Activated CD4-positive, alpha-beta T cell treated with anti-CD3 and anti-CD28 coated beads for 1 hour (primary cell): ENCODE measurements around the gene GRK2.

Source experiments
- DNase-seq: peaks from one replicate; pipeline ENCODE4 v3.0.0-alpha.2; 2020

GRK2 gene

DNA sequence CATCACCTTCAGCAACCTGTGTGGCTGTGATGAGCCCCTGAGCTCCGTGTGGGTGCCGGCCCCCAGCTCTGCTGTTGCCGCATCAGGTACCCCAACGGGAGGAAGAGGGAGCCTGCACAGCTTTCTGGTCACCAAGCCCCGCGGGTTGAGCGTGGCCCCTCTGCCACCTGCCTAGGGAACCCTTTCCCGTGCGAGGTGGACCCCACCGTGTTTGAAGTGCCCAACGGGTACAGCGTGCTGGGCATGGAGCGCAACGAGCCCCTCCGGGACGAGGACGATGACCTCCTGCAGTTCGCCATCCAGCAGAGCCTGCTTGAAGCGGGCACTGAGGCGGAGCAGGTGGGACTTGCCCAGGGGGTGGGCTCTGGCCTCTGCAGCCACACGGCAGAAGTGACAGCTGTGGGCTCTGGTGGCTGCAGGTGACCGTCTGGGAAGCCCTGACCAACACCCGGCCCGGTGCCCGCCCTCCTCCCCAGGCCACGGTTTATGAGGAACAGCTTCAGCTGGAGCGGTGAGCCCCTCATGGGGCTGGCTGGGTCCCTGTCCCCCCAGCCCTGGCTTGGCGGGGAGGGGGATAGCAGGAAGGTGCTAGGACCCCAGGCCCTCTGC, 35.1 kb downstream of the GRK2 start:
- no peak for DNase-seq

DNA sequence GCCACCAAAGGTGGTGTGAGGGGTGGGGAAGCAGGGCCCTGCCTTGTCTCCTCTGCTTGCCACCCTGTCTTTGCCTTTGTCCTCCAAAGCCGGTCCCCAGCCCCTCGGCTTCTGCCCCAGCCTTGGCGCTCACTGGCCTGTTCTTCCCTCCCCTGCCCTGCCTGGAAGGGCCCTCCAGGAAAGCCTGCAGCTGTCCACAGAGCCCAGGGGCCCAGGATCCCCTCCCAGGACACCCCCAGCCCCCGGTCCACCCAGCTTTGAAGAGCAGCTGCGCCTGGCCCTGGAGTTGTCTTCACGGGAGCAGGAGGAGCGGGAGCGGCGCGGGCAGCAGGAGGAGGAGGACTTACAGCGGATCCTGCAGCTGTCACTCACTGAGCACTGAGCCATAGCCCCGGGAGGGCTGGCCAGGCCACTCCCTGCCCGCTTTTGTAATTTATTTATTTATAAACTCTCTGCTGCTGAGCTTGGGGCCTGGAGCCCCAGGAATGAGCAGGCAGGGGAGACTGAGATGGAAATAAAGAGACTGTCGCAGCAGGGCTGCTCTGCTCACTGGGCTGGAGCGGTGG, 35.8 kb downstream of the GRK2 start:
- DNase-seq = no peak

DNA sequence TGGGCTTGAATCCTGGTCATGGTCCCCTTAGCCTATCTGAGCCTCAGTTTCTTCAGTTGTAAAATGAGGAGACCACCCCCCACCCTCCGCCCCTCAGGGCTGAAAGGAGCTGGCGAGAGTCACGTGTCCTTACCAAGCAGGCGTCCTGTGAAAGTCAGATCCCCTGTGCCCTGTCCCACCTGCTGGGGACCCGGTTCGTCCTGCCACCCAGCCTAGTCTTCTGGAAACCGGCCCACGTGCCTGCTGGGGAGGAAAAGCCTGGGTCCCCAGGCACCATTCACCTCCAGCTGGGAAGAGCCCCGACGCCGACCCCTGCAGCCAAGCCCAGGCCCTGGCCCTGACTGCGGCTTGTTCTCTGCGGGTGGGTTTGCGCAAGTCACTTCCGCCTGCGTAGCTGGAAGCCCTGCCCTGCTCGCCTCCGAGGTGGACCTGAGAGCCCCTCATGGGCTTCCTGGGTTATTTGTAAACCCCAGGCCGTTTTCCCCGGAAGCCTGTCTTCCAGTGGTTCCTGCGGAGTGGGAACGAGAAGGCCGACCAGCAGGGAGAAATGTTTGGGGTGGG, 36.4 kb downstream of the GRK2 start:
- DNase-seq = no peak

DNA sequence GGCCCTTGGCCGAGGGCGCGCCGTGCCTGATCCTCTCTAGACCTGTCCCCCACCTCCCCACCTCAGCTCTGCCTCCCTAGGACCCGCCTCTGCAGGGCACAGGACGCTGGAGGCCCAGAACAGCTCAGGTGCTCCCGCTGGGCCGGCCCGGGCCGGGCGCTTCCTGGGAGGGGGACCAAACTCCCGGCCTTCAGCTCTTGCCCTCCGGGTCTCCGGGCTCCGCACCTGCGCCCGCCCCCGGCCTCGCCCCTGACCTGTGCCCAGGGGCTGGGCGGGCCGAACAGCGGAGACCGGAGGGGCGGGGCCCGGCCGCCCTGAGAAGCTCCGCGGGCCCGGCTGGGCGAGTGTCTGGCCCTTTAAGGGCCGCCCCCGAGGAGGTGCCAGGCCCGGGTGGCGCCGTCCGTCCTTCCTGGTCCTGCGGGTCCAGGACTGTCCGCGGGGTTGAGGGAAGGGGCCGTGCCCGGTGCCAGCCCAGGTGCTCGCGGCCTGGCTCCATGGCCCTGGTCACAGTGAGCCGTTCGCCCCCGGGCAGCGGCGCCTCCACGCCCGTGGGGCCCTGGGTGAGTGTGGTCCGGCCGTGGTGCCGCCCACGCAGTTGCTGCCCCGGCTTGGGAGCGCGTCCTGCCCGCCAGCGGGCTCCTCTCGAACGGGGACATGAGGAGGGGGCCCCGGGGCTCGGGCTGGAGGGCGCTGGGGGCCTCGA, 37.0 kb downstream of the GRK2 start, which contains the start of gene SSH3:
Gene SSH3 (plus strand): TSS at position 399 of the 703 bp plus-strand sequence. CDS start 96 bp downstream, at position 495.
- no peak for DNase-seq

DNA sequence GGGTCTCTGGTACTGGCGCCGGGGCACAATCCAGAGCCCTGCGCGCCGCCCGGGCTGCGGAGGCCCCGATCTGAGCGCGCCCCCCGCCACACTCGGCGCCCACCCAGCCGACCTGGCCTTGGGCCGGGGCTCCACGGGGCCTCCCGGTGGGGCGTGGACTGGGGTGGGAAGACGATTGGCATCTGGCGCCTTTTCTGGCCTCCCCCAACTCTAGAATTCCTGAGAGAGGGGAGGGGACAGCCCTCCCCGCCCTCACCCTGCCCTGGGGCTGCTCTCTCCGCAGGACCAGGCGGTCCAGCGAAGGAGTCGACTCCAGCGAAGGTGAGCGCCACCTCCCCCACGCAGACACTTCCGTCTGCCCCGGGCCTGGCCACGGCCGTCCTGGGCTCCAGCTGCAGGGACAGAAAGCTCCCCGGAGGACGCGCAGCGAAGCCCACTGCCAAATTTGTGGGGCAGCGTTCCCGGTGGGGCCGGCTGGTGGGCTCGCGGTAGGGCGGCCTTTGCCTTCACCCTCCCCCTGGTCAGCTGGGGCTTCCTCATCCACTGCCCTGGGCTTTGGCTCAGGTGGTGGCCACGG, 37.6 kb downstream of the GRK2 start:
- no peak for DNase-seq

DNA sequence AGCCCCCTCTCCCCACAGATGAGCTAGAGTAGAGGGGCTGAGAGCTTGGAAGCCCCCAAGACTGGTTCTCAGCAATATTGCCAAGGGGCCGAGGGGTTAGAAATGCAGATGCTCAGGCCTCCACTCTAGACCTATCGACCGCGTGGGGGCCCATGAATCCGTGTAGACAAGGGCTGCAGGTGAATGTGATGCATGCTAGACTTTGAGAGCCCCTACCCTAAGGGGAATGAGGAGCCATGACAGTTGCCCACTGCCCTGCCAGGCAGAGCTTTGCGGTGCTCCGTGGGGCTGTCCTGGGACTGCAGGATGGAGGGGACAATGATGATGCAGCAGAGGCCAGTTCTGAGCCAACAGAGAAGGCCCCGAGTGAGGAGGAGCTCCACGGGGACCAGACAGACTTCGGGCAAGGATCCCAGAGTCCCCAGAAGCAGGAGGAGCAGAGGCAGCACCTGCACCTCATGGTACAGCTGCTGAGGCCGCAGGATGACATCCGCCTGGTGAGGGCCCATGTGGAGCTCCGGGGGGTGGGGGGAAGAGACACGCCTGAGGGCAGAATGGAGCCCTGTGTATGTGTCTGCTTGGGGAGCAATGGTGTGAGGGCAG, 38.3 kb downstream of the GRK2 start:
- DNase-seq = no peak

DNA sequence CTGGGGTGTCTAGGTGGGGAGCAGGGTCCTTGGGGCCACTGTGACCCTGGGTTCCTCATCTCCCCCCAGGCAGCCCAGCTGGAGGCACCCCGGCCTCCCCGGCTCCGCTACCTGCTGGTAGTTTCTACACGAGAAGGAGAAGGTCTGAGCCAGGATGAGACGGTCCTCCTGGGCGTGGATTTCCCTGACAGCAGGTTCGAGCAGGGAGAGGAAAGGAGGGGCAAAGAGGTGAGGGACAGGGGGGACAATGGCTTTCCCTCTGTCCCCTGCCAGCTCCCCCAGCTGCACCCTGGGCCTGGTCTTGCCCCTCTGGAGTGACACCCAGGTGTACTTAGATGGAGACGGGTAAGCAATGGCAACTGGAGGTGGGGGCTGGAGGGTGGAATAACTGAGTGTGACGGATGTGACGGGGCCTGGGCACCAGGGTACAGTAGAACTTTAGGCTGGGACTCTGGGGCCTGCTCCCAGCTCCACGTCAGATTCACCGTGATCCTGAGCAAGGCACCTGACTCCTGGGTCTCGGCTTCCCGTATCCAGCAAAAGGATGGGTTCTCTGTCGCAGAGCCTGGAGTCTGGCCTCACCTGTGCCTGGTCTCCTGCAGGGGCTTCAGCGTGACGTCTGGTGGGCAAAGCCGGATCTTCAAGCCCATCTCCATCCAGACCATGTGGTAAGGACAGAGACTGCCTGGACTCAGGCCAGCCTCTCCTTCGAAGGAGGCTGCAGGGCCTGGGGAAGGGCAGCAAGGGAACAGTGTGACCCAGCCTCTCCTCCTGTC, 40.7 kb downstream of the GRK2 start:
- DNase-seq = no peak

DNA sequence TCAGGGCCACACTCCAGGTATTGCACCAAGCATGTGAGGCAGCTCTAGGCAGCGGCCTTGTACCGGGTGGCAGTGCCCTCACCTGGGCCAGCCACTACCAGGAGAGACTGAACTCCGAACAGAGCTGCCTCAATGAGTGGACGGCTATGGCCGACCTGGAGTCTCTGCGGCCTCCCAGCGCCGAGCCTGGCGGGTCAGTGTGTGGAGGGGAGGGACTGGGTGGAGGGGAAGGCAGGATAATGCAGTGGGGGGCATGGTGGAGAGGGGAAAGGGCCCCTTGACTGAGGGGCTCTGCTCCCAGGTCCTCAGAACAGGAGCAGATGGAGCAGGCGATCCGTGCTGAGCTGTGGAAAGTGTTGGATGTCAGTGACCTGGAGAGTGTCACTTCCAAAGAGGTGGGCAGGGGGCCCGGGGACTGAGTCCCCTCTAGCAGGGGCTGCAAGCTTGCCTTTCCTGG, 41.3 kb downstream of the GRK2 start:
- DNase-seq = no peak

DNA sequence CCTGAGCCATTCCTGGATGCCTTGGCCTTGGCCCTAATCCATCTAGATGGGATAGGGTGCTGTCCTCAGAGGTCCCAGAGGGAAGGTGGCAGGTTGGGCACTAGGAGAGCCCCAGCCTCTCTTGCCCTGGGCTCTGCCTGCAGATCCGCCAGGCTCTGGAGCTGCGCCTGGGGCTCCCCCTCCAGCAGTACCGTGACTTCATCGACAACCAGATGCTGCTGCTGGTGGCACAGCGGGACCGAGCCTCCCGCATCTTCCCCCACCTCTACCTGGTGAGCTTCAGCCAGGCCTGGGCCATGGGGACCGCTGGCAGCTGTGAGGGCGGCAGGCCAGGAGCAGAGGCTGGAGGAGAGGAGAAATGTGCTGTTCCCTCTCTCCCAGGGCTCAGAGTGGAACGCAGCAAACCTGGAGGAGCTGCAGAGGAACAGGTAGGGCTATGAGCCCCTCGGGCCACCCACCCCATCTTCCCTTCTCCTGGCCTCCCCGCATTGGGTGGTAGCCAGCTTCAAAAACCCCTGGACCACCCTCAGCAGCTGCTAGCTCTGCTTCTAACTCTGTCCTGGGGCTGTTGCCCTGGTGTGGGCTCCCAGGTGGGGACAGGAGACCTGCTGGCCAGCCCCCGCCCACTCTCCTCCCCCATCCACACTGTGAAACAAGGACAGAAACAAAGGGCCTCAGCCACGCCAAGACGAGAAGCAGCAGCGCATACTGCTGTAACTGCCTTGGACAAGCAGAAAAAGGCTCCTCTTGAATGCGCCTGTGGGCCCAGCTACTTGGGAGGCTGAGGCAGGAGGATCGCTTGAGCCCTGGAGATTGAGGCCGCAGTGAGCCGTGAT, 42.0 kb downstream of the GRK2 start:
- DNase-seq = no peak

DNA sequence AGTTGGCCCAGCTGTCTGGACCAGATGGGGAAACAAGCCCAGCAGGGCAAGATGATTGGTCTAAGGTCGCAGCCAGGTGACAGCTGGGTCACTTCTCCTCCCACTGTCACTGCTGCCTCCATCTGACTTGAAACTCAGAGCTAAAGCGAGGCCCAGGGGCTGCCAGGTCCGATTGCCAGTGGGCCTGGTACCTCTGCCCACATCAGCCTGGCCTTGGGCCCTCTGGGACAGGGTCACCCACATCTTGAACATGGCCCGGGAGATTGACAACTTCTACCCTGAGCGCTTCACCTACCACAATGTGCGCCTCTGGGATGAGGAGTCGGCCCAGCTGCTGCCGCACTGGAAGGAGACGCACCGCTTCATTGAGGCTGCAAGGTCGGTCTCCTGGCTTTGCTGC, 42.9 kb downstream of the GRK2 start:
- DNase-seq = no peak

DNA sequence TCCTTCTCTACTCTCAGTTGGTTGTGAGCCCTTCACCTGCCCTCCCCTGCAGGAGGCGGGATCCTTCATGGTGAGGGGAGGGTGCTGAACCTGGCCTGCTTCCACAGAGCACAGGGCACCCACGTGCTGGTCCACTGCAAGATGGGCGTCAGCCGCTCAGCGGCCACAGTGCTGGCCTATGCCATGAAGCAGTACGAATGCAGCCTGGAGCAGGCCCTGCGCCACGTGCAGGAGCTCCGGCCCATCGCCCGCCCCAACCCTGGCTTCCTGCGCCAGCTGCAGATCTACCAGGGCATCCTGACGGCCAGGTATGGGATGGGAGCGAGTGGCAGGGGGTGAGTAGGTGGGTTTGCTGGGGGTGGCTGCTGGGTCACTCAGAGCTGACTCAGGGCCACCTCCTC, 43.4 kb downstream of the GRK2 start:
- no peak for DNase-seq

DNA sequence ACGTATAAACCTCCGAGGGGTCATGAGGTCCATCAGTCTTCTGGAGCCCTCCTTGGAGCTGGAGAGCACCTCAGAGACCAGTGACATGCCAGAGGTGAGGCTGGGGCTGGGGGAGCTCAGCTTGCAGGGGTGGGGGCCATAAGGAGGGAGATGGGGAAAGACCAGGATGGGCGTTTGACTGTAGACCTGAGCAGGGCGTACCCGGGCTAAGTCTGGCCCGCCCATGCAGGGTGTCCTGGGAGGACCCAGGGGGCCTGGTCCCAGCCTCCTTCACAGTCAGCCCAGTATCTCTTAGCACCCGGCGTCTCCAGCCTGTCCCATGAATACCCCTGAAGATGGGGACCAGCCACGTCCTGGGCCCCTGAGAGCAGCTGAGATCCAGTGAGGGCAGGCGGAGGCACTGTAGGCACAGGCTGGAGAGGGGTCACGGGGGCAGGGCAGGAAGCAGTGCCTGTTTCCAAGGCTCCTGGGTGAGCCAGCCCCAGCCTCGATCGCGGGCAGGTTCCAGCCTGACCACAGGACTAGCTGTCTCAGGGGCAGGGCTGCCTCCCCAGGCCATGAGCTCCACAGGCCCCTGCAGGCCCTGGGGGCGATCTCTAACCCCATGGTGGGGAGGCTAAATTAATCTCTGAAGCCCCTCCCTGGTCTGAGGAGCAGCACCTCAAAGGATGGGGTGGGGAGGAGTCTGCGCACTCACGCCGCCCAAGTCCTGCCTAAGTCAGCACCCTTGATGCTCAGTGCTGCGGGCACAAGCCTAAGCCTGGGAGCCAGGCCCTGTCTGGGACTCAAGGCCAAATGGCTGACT, 44.2 kb downstream of the GRK2 start:
- DNase-seq = no peak

DNA sequence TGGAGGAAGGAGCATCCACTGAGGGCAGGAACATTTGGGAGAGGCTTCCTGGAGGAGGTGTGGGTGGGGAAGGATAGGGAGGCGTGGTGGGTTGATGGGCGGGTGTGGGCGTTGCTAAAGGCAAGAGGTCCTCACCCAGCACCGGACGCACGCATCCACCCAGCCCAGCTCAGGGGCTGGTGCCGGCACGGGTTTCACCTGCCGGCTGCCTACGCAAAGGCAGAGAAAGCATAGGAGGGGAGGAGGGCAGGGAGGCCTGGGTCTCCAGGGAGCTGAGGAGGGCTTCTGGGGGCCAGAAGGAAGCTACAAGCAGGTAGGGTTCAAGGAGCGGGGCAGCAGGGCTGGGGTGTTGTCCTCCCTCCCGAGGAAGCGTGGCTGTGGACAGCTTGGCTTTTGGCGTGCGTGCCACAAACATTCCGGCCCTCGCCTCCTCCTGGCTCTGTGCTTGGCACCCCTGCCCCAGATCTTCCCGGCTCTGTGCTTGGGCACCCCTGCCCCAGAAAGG, 44.8 kb downstream of the GRK2 start:
- DNase-seq = no peak

DNA sequence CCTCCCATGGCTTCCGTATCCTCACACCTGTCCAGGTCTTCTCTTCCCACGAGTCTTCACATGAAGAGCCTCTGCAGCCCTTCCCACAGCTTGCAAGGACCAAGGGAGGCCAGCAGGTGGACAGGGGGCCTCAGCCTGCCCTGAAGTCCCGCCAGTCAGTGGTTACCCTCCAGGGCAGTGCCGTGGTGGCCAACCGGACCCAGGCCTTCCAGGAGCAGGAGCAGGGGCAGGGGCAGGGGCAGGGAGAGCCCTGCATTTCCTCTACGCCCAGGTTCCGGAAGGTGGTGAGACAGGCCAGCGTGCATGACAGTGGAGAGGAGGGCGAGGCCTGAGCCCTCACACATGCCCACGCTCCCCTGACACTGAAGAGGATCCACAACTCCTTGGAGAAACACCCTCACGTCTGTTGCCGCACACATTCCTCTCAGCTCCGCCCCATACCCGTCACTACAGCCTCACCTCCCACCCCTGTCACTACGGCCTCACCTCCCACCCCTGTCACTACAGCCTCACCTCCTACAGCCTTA, 45.3 kb downstream of the GRK2 start:
- DNase-seq = no peak

DNA sequence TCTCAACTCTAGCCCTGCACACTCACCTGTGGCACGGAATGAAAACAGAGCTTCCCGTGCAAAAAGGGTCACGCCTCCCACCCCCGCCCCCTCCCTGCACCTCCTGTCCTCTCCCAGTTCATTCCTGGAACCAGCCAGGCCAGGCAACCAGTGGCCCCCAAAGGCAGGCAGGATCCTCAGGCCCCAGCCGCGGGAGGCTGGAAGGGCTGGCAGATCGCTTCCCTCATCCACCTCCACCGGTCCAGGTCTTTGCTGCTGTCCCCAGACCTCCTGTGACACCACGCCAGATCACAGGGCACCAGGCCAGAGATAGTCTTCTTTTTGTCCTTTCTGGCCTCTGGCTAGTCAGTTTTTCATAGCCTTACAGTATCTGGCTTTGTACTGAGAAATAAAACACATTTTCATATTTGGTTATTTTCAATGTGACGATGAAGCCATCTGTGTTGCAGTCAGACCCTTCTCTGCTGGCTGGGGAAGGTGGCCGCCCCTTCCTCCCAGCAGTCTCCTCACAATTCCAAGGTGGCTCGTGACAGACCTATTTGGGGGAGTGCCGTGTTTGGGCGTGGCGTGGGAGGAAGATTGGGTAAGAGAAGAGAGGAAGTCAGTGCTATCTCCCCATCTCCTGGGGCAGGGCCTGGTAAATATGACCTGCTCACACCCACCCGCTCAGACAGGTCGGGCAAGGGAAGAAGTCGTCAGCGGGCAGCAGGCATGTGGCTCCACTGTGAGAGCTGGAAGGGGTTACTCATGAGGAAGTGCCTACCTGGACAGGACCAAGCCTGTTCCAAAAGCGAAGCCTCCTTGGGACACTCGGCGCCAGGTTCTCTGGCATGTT, 46.1 kb downstream of the GRK2 start:
- DNase-seq = peak; percentile 34

DNA sequence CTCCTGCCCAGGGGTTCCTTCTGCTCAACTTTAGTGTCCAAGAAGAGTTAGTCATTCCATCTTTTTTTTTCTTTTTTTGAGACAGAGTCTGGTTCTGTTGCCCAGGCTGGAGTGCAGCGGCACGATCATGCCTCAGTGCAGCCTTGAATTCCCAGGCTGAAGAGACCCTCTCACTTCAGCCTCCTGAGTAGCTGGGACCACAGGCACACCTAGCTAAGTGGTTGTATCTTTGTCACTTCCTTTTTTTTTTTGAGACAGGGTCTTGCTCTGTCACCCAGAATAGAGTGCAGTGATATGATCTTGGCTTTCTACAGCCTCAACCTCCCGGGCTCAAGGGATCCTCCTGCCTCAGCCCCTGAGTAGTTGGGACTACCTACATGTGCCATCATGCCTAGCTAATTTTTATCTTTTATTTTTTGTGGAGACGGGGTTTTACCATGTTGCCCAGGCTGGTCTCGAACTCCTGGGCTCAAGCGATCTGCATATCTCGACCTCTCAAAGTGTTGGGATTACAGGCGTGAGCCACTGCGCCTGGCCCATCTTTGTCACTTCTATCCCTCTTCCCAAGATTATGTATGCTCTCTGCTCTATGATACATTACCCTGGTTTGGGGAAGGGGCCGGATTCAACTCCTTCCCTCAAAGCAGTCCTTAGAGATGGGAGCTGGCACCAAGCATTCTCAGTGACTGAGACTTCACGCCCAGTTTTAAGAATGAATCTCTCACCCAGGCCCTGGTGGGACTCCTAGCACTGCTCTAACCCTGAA, 47.0 kb downstream of the GRK2 start:
- no peak for DNase-seq

DNA sequence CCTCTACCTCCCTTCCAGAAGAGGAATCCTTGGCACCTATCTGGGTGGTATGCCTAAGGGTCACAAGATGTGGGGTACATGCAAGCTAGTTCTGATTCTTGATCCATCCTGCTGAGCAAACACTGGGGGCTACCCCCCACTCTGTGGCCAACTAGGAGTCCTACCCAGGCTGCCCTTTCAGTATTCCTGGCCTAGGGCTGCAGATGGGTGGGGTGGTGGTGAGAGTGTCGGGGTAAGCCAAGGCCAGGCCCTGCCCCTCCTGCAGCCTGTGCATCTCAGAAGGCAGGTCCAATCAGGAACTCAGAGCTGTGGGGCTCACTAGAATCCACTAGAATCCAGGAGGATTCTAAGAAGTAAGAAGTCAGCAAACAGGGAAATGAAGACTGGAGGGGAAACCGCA, 47.9 kb downstream of the GRK2 start:
- DNase-seq = no peak

DNA sequence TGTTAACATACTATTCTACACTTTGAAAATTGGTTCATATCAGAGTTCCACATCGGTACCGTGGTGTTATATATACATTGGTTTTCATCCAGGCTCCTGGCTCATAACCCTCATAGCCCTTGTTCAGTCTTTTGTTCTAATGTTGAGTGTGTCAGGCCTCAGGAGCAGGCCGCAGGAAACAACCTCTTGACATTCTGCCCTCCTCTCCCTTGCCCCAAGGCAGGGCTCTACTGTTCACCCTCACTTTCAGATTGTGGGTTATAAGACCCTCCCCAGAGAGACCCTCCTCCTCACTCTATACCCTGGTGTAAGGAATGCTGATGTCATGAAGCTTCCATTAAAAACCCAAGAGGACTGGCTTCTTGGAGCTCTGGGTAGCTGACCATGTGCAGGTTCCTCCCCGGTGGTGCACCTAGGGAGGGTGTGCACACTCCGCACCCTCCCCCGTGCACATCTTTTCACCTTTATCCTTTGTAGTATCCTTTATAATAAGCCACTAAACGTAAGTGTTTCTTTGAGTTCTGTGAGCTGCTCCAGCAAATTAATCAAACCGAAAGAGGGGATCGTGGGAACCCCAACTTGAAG, 49.1 kb downstream of the GRK2 start:
- no peak for DNase-seq
